Measurements from ENCODE around the gene ERN2.

ERN2 gene

GRCh38 chr16:23745263-23745662, 32.2 kb upstream of the ERN2 start:
- Histone ChIP-seq H3K14ac (ENCODE audit: low read length) (no peak overlapping the region), H3K23ac (ENCODE audit: low read length) (no peak overlapping the region), H4K12ac (ENCODE audit: low read depth, low read length) (no peak overlapping the region), H3K27me3 (ENCODE audit: insufficient read depth, low read length) (no peaks in the 10 kb centered on the region), H2AK5ac (ENCODE audit: low read length) (no peak overlapping the region), H3K4me2 (ENCODE audit: low read length) (no peak overlapping the region), H3K4me1 (ENCODE audit: control insufficient read depth in 1 of 2, insufficient read depth in 2 of 2, low read length in 2 of 2) (no peaks in the 10 kb centered on the region), H2BK120ac (ENCODE audit: insufficient read depth, low read length, poor library complexity) (no peak overlapping the region), H2BK12ac (ENCODE audit: low read length) (no peak overlapping the region), H2BK5ac (ENCODE audit: low read depth, low read length, poor library complexity) (no peak overlapping the region), H3K4me3 (ENCODE audit: low read depth, low read length) (no peak overlapping the region), H4K8ac (ENCODE audit: low read depth, low read length) (no peak overlapping the region), H3K18ac (ENCODE audit: low read length) (no peak overlapping the region), H3K36me3 (ENCODE audit: control insufficient read depth in 1 of 2, insufficient read depth in 2 of 2, low read length in 2 of 2) (no peaks in the 10 kb centered on the region), H3K79me1 (ENCODE audit: low read length) (no peaks in the 10 kb centered on the region), H3K4ac (ENCODE audit: low read depth, low read length) (no peak overlapping the region), H3K9ac (ENCODE audit: low read length) (no peak overlapping the region), H3K79me2 (ENCODE audit: control insufficient read depth, insufficient read depth, low read length, poor library complexity) (no peaks in the 10 kb centered on the region), H3K9me3 (ENCODE audit: insufficient read depth, low read depth, low read length) (no peaks in the 10 kb centered on the region), H2AFZ (ENCODE audit: insufficient read depth, low read length, poor library complexity) (no peak overlapping the region), H3K27ac (ENCODE audit: low read depth, low read length) (no peak overlapping the region), H4K91ac (ENCODE audit: low read depth, low read length) (no peak overlapping the region)
- no CpG with 5 or more reads among the region's 4 CpGs for WGBS (ENCODE audit: extremely low coverage, insufficient coverage, insufficient read length)
- no peak for DNase-seq

GRCh38 chr16:23742766-23743165, 29.7 kb upstream of the ERN2 start:
- H3K4me2 ChIP-seq (ENCODE audit: low read length) = no peak overlapping the region
- no peak overlapping the region for H2BK12ac ChIP-seq (ENCODE audit: low read length)
- H3K9me3 ChIP-seq (ENCODE audit: insufficient read depth, low read depth, low read length) = no peaks in the 10 kb centered on the region
- no peaks in the 10 kb centered on the region for H3K79me2 ChIP-seq (ENCODE audit: control insufficient read depth, insufficient read depth, low read length, poor library complexity)
- no peaks in the 10 kb centered on the region for H3K27me3 ChIP-seq (ENCODE audit: insufficient read depth, low read length)
- H3K36me3 ChIP-seq (ENCODE audit: control insufficient read depth in 1 of 2, insufficient read depth in 2 of 2, low read length in 2 of 2) = no peaks in the 10 kb centered on the region
- no peak overlapping the region for H4K12ac ChIP-seq (ENCODE audit: low read depth, low read length)
- no peak overlapping the region for H3K9ac ChIP-seq (ENCODE audit: low read length)
- H3K4me1 ChIP-seq (ENCODE audit: control insufficient read depth in 1 of 2, insufficient read depth in 2 of 2, low read length in 2 of 2) = no peaks in the 10 kb centered on the region
- H3K23ac ChIP-seq (ENCODE audit: low read length) = no peak overlapping the region
- H2BK120ac ChIP-seq (ENCODE audit: insufficient read depth, low read length, poor library complexity) = no peak overlapping the region
- 100% methylated on average over 1 of the region's 4 CpGs for WGBS (ENCODE audit: extremely low coverage, insufficient coverage, insufficient read length)
- no peak overlapping the region for H2BK5ac ChIP-seq (ENCODE audit: low read depth, low read length, poor library complexity)
- no peak overlapping the region for H2AFZ ChIP-seq (ENCODE audit: insufficient read depth, low read length, poor library complexity)
- no peak overlapping the region for H3K14ac ChIP-seq (ENCODE audit: low read length)
- H4K8ac ChIP-seq (ENCODE audit: low read depth, low read length) = no peak overlapping the region
- no peak overlapping the region for H3K4me3 ChIP-seq (ENCODE audit: low read depth, low read length)
- H3K4ac ChIP-seq (ENCODE audit: low read depth, low read length) = no peak overlapping the region
- H3K27ac ChIP-seq (ENCODE audit: low read depth, low read length) = no peak overlapping the region
- no peak overlapping the region for H4K91ac ChIP-seq (ENCODE audit: low read depth, low read length)
- H3K79me1 ChIP-seq (ENCODE audit: low read length) = no peaks in the 10 kb centered on the region
- no peak overlapping the region for H2AK5ac ChIP-seq (ENCODE audit: low read length)
- DNase-seq = peak in 1 of 2 donors; percentile 23
- no peak overlapping the region for H3K18ac ChIP-seq (ENCODE audit: low read length)

- no peak overlapping the region for H4K12ac ChIP-seq (ENCODE audit: low read depth, low read length)
- H2AFZ ChIP-seq (ENCODE audit: insufficient read depth, low read length, poor library complexity) = no peak overlapping the region
- no peaks in the 10 kb centered on the region for H3K79me1 ChIP-seq (ENCODE audit: low read length)
- H3K27me3 ChIP-seq (ENCODE audit: insufficient read depth, low read length) = no peaks in the 10 kb centered on the region
- no peaks in the 10 kb centered on the region for H3K9me3 ChIP-seq (ENCODE audit: insufficient read depth, low read depth, low read length)
- no peak overlapping the region for H3K9ac ChIP-seq (ENCODE audit: low read length)
- no peak overlapping the region for H4K8ac ChIP-seq (ENCODE audit: low read depth, low read length)
- no peak overlapping the region for H3K4me2 ChIP-seq (ENCODE audit: low read length)
- no CpG with 5 or more reads among the region's 2 CpGs for WGBS (ENCODE audit: extremely low coverage, insufficient coverage, insufficient read length)
- no peak overlapping the region for H3K23ac ChIP-seq (ENCODE audit: low read length)
- H2BK120ac ChIP-seq (ENCODE audit: insufficient read depth, low read length, poor library complexity) = no peak overlapping the region
- DNase-seq = no peak
- H2BK5ac ChIP-seq (ENCODE audit: low read depth, low read length, poor library complexity) = no peak overlapping the region
- H3K36me3 ChIP-seq (ENCODE audit: control insufficient read depth in 1 of 2, insufficient read depth in 2 of 2, low read length in 2 of 2) = no peaks in the 10 kb centered on the region
- no peak overlapping the region for H4K91ac ChIP-seq (ENCODE audit: low read depth, low read length)
- H3K4me3 ChIP-seq (ENCODE audit: low read depth, low read length) = no peak overlapping the region
- no peak overlapping the region for H3K14ac ChIP-seq (ENCODE audit: low read length)
- H3K18ac ChIP-seq (ENCODE audit: low read length) = no peak overlapping the region
- no peak overlapping the region for H3K27ac ChIP-seq (ENCODE audit: low read depth, low read length)
- H2BK12ac ChIP-seq (ENCODE audit: low read length) = no peak overlapping the region
- no peaks in the 10 kb centered on the region for H3K79me2 ChIP-seq (ENCODE audit: control insufficient read depth, insufficient read depth, low read length, poor library complexity)
- H3K4me1 ChIP-seq (ENCODE audit: control insufficient read depth in 1 of 2, insufficient read depth in 2 of 2, low read length in 2 of 2) = no peaks in the 10 kb centered on the region
- no peak overlapping the region for H2AK5ac ChIP-seq (ENCODE audit: low read length)
- no peak overlapping the region for H3K4ac ChIP-seq (ENCODE audit: low read depth, low read length)
Observed at GRCh38 chr16:23741675-23742303, 28.8 kb upstream of the ERN2 start.

GRCh38 chr16:23739516-23739915, 26.5 kb upstream of the ERN2 start:
- WGBS (ENCODE audit: extremely low coverage, insufficient coverage, insufficient read length) = no CpG with 5 or more reads among the region's 1 CpG
- Histone ChIP-seq H3K18ac (ENCODE audit: low read length) (no peak overlapping the region), H2BK12ac (ENCODE audit: low read length) (no peak overlapping the region), H2BK5ac (ENCODE audit: low read depth, low read length, poor library complexity) (no peak overlapping the region), H4K12ac (ENCODE audit: low read depth, low read length) (no peak overlapping the region), H2AFZ (ENCODE audit: insufficient read depth, low read length, poor library complexity) (no peak overlapping the region), H3K9me3 (ENCODE audit: insufficient read depth, low read depth, low read length) (no peaks in the 10 kb centered on the region), H3K4ac (ENCODE audit: low read depth, low read length) (no peak overlapping the region), H3K36me3 (ENCODE audit: control insufficient read depth in 1 of 2, insufficient read depth in 2 of 2, low read length in 2 of 2) (no peaks in the 10 kb centered on the region), H3K79me1 (ENCODE audit: low read length) (no peaks in the 10 kb centered on the region), H2AK5ac (ENCODE audit: low read length) (no peak overlapping the region), H2BK120ac (ENCODE audit: insufficient read depth, low read length, poor library complexity) (no peak overlapping the region), H3K27me3 (ENCODE audit: insufficient read depth, low read length) (no peaks in the 10 kb centered on the region), H3K4me1 (ENCODE audit: control insufficient read depth in 1 of 2, insufficient read depth in 2 of 2, low read length in 2 of 2) (no peaks in the 10 kb centered on the region), H3K4me3 (ENCODE audit: low read depth, low read length) (no peak overlapping the region), H3K9ac (ENCODE audit: low read length) (no peak overlapping the region), H3K23ac (ENCODE audit: low read length) (no peak overlapping the region), H4K8ac (ENCODE audit: low read depth, low read length) (no peak overlapping the region), H3K4me2 (ENCODE audit: low read length) (no peak overlapping the region), H3K14ac (ENCODE audit: low read length) (no peak overlapping the region), H3K27ac (ENCODE audit: low read depth, low read length) (no peak overlapping the region), H4K91ac (ENCODE audit: low read depth, low read length) (no peak overlapping the region), H3K79me2 (ENCODE audit: control insufficient read depth, insufficient read depth, low read length, poor library complexity) (no peaks in the 10 kb centered on the region)
- no peak for DNase-seq
